ENCODE data around the gene KCNQ4. TPM values are rescaled to one million over a fixed set of nuclear protein-coding genes. Genes with fewer than 3 reads are reported as not detected.

KCNQ4 gene
- polyA plus RNA-seq, 1 donor from 2014 or later = not detected

GRCh38 chr1:40753142-40753882, 30.3 kb upstream of the KCNQ4 start:
- no peak overlapping the region for H2AFZ ChIP-seq (ENCODE audit: low read depth, low read length)
- no peaks in the 10 kb centered on the region for H3K9me3 ChIP-seq (ENCODE audit: low read length)
- no peaks in the 10 kb centered on the region for H3F3A ChIP-seq (ENCODE audit: insufficient read depth, low read length, poor library complexity, severe bottlenecking)
- H3K9ac ChIP-seq (ENCODE audit: low read length) = no peak overlapping the region
- H3K9me2 ChIP-seq (ENCODE audit: insufficient read depth, low read length) = no peaks in the 10 kb centered on the region
- no peaks in the 10 kb centered on the region for H3K27me3 ChIP-seq (ENCODE audit: insufficient read depth, low read depth, low read length)
- no peak overlapping the region for H3K4me3 ChIP-seq (ENCODE audit: low read length)
- H4K20me1 ChIP-seq (ENCODE audit: insufficient read depth) = no peaks in the 10 kb centered on the region
- H3K36me3 ChIP-seq (ENCODE audit: insufficient read depth, low read length) = peaks cover 26% of the 10 kb centered on the region
- no peak for TF ChIP-seq SMC3 (conservative IDR thresholded peaks at IDR 0.05; ENCODE audit: poor library complexity)
- no peak for TF ChIP-seq POLR2AphosphoS5 (IDR thresholded peaks at IDR 0.05)
- no peak for TF ChIP-seq TAF1 (IDR thresholded peaks at IDR 0.05; ENCODE audit: low read depth)
- no peak for TF ChIP-seq EP300 (conservative IDR thresholded peaks at IDR 0.05; ENCODE audit: poor library complexity, severe bottlenecking)
- no peak for TF ChIP-seq RAD21 (conservative IDR thresholded peaks at IDR 0.05)
- TF ChIP-seq MXI1 (conservative IDR thresholded peaks at IDR 0.05; ENCODE audit: poor library complexity, severe bottlenecking) = no peak
- no peak for TF ChIP-seq REST (IDR thresholded peaks at IDR 0.05; ENCODE audit: borderline replicate concordance)
- no peak for TF ChIP-seq CTCF (IDR thresholded peaks at IDR 0.05; ENCODE audit: poor library complexity, severe bottlenecking)
- TF ChIP-seq EZH2 (IDR thresholded peaks at IDR 0.05; ENCODE audit: borderline replicate concordance, insufficient read depth, low read length, poor library complexity, severe bottlenecking) = no peak
- no peak overlapping the region for H3K27ac ChIP-seq (ENCODE audit: low read length)
- no peak overlapping the region for H3K4me2 ChIP-seq (ENCODE audit: low read length)
- H3K79me2 ChIP-seq (replicated peaks; ENCODE audit: insufficient read depth, low read length) = no peaks in the 10 kb centered on the region

GRCh38 chr1:40754201-40754600, 29.4 kb upstream of the KCNQ4 start:
- Histone ChIP-seq H3K4me3 (ENCODE audit: low read length) (no peak overlapping the region), H3K9me3 (ENCODE audit: low read length) (no peaks in the 10 kb centered on the region), H3F3A (ENCODE audit: insufficient read depth, low read length, poor library complexity, severe bottlenecking) (no peaks in the 10 kb centered on the region), H3K79me2 (replicated peaks; ENCODE audit: insufficient read depth, low read length) (no peaks in the 10 kb centered on the region), H3K4me2 (ENCODE audit: low read length) (no peak overlapping the region), H4K20me1 (ENCODE audit: insufficient read depth) (no peaks in the 10 kb centered on the region), H3K9me2 (ENCODE audit: insufficient read depth, low read length) (no peaks in the 10 kb centered on the region), H3K27ac (ENCODE audit: low read length) (no peak overlapping the region), H3K9ac (ENCODE audit: low read length) (no peak overlapping the region), H2AFZ (ENCODE audit: low read depth, low read length) (no peak overlapping the region), H3K36me3 (ENCODE audit: insufficient read depth, low read length) (peaks cover 18% of the 10 kb centered on the region), H3K27me3 (ENCODE audit: insufficient read depth, low read depth, low read length) (no peaks in the 10 kb centered on the region)
- TF ChIP-seq EP300 (conservative IDR thresholded peaks at IDR 0.05; ENCODE audit: poor library complexity, severe bottlenecking) = no peak
- TF ChIP-seq EZH2 (IDR thresholded peaks at IDR 0.05; ENCODE audit: borderline replicate concordance, insufficient read depth, low read length, poor library complexity, severe bottlenecking) = no peak
- TF ChIP-seq SMC3 (conservative IDR thresholded peaks at IDR 0.05; ENCODE audit: poor library complexity) = no peak
- TF ChIP-seq POLR2AphosphoS5 (IDR thresholded peaks at IDR 0.05) = no peak
